K562 (cell line): Measurements from ENCODE around the gene LONP1. TPM values are rescaled to one million over a fixed set of nuclear protein-coding genes. Genes with fewer than 3 reads are reported as not detected.

Source experiments
- E2F5 ChIP-seq: sonication (generic); formaldehyde crosslinking; IDR thresholded peaks from 2 replicates; pipeline ENCODE4 v1.8.0; 2022; ENCODE audit warnings: mild to moderate bottlenecking, missing genetic modification reagents
- EGR1 ChIP-seq: fragments of 450-650 bp; conservative IDR thresholded peaks from 2 replicates; pipeline ENCODE4 v1.6.1; 2017; ENCODE audit warnings: mild to moderate bottlenecking
- FOXK1 ChIP-seq: sonication (generic); formaldehyde crosslinking; IDR thresholded peaks from 2 replicates; pipeline ENCODE4 v1.8.0; 2022; ENCODE audit warnings: missing genetic modification reagents, mild to moderate bottlenecking, borderline replicate concordance
- MCM2 ChIP-seq: fragments of 450-650 bp; IDR thresholded peaks from 2 replicates; pipeline ENCODE4 v1.6.1; 2017; ENCODE audit warnings: low read depth, mild to moderate bottlenecking
- MEIS2 ChIP-seq: fragments of 450-650 bp; IDR thresholded peaks from 2 replicates; pipeline ENCODE4 v1.6.1; 2014; ENCODE audit warnings: mild to moderate bottlenecking; ENCODE audit not compliant: partially characterized antibody
- MGA ChIP-seq: fragments of 450-650 bp; IDR thresholded peaks from 2 replicates; pipeline ENCODE4 v1.6.1; 2016; ENCODE audit warnings: mild to moderate bottlenecking, moderate library complexity
- NBN ChIP-seq: fragments of 450-650 bp; IDR thresholded peaks from 2 replicates; pipeline ENCODE4 v1.6.1; 2016; ENCODE audit warnings: low read depth, mild to moderate bottlenecking
- SP1 ChIP-seq: sonication (generic); formaldehyde crosslinking; IDR thresholded peaks from 2 replicates; pipeline ENCODE4 v1.8.1; 2022; ENCODE audit warnings: mild to moderate bottlenecking, missing genetic modification reagents
- STAT6 ChIP-seq: sonication (generic); formaldehyde crosslinking; IDR thresholded peaks from 2 replicates; pipeline ENCODE4 v1.8.1; 2023; ENCODE audit warnings: mild to moderate bottlenecking, missing genetic modification reagents
- polyA plus RNA-seq, 8 experiments: library from polyadenylated mRNA; depleted of rRNA in 4 of 8; stranded (reverse) in 5 of 8; unstranded in 3 of 8; fragments of >200 nt; fragmentation: Nextera tagmentation in 2 of 8; fragmentation: Illumina TruSeq in 1 of 8; extraction: Ambion mirVana in 2 of 8; extraction: Trizol in 1 of 8; gene quantifications; 2 replicates each; pipeline versions ENCODE4 v1.2.1 to v1.2.3, GENCODE V29; 2011 to 2014; ENCODE audit warnings: inconsistent platforms in 1 of 8, missing spikeins in 1 of 8
- total RNA-seq, 7 experiments: library from RNA; depleted of rRNA in 6 of 7; stranded (reverse); fragments of >200 nt in 6 of 7; fragmentation: Illumina TruSeq in 2 of 7; extraction: Trizol in 2 of 7; gene quantifications; 2 replicates each; pipeline versions ENCODE4 v1.2.1 to v1.2.3, GENCODE V29; 2011 to 2021; ENCODE audit warnings: low replicate concordance in 1 of 7
- TF ChIP-seq, protein P1 (sequence below): fragments of 450-650 bp; formaldehyde crosslinking; IDR thresholded peaks from 2 replicates; pipeline ENCODE4 v1.4.0; 2020; ENCODE audit warnings: mild to moderate bottlenecking, moderate library complexity

The LONP1 gene
- total and polyA plus RNA-seq, 9 of the 15 experiments (the other 6 are each of a cell fraction or from before 2014, with no cell fraction given): 1.1 to 238 (median 84.5) TPM

DNA sequence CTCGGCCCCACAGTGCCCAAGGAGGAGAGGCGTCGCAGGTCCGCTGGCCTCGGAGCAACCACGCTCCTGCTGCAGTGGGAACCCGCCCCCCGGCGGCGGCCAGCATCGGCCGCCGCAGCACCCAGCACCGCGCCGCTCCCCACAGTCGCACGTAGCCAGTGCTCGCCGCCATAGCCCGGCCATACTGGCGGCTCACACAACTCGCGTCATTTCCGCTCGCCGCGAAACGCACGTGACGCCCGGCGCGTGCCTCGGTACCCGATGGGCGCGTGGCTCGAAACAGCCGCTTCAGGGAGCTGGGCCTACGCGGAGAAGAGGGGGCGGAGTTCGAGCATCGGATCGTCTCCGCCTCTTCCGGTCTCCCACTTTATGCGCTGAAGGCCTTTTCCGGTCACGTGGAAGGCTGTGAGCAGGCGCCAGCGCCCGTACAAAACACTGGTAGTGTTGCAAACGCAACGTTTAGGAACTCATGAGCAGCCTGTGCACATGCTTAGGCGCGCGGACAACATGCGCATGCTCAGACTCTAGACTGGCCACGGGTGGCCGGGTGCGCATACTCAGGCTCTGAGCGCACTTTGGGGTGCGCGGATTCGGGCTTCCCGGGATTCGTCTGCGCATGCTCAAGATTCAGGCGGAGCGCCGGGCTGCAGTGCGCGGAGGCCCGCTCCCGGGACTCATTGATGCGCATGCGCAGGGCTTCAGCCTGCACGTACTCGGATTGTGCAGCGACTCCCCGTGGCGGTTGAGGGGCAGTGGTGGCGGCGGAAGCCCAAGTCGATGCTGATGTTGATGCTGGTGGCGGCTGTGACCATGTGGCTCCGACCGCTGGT is at the start of gene LONP1, which contains the start of gene CATSPERD (continued):
- TF ChIP-seq, protein P1, sequence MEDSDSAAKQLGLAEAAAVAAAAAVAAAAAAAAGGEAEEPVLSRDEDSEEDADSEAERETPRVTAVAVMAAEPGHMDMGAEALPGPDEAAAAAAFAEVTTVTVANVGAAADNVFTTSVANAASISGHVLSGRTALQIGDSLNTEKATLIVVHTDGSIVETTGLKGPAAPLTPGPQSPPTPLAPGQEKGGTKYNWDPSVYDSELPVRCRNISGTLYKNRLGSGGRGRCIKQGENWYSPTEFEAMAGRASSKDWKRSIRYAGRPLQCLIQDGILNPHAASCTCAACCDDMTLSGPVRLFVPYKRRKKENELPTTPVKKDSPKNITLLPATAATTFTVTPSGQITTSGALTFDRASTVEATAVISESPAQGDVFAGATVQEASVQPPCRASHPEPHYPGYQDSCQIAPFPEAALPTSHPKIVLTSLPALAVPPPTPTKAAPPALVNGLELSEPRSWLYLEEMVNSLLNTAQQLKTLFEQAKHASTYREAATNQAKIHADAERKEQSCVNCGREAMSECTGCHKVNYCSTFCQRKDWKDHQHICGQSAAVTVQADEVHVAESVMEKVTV (CRISPR knock-in tag): no peak
- TF ChIP-seq MGA: peak; percentile 7; the same call in 1 of the 2 replicates
- no peak for TF ChIP-seq MCM2
- peak; percentile 29; the same call in 1 of the 2 replicates for TF ChIP-seq E2F5 (CRISPR knock-in tag)
- no peak for TF ChIP-seq STAT6 (CRISPR knock-in tag)
- TF ChIP-seq EGR1: peak; percentile 77
- peak; percentile 98 for TF ChIP-seq MEIS2
- TF ChIP-seq SP1 (CRISPR knock-in tag): peak; percentile 91
- TF ChIP-seq FOXK1 (CRISPR knock-in tag): no peak
- peak; percentile 59; the same call in 1 of the 2 replicates for TF ChIP-seq NBN
